Psoas muscle (tissue), 8 donors: ENCODE data around the gene GSTO2. TPM values are rescaled to one million over a fixed set of nuclear protein-coding genes. Genes with fewer than 3 reads are reported as not detected.
A peak's percentile ranks its signal among the peaks of the same experiment; 100 is the strongest.

Experiments used
- ATAC-seq, 4 donors: fragments of 200-7000 bp; cut with Tn5 transposase; one replicate each; pipeline ENCODE4 v1.9.1; 2020; ENCODE audit warnings: moderate library complexity in 3 of 4, mild to moderate bottlenecking in 2 of 4
- DNase-seq, 2 donors: peaks; one replicate each; pipeline ENCODE4 v3.0.0-alpha.2; 2020
- H3K27ac ChIP-seq: fragments of 200-600 bp; one replicate; pipeline ENCODE4 v1.8.0; 2022
- H3K27me3 ChIP-seq, 3 donors: fragments of 200-600 bp in 1 of 3; one replicate each; pipeline versions ENCODE4 v1.6.1 to v1.8.0; 2013 to 2022; ENCODE audit warnings: low read length in 2 of 3, mild to moderate bottlenecking in 2 of 3, moderate library complexity in 1 of 3; ENCODE audit not compliant: insufficient read depth in 3 of 3
- H3K36me3 ChIP-seq, 2 donors: fragments of 200-600 bp in 1 of 2; one replicate each; pipeline versions ENCODE4 v1.6.1 to v1.8.0; 2013 to 2022; ENCODE audit warnings: low read depth in 1 of 2, mild to moderate bottlenecking in 1 of 2, moderate library complexity in 1 of 2; ENCODE audit not compliant: insufficient read depth in 1 of 2
- H3K4me1 ChIP-seq: fragments of 200-600 bp; one replicate; pipeline ENCODE4 v1.8.0; 2022
- H3K4me3 ChIP-seq: fragments of 200-600 bp; one replicate; pipeline ENCODE4 v1.8.0; 2022; ENCODE audit warnings: mild to moderate bottlenecking
- H3K9me3 ChIP-seq: fragments of 200-600 bp; one replicate; pipeline ENCODE4 v1.8.0; 2022
- WGBS, 3 donors: extraction: QIAGEN DNeasy Blood & Tissue Kit; methylation state at CpG; one replicate each; pipeline versions ENCODE4 v1.1.6 to v1.1.7; 2013; 5-methylcytosine and 5-hydroxymethylcytosine counted together
- intact Hi-C, 2 donors: fragments of 100-400 bp; cut with DNase I; formaldehyde crosslinking; loops; one replicate each; pipeline versions ENCODE4 v1.11.0 to v1.14.2; 2022
- polyA plus RNA-seq, 3 donors: library from polyadenylated mRNA; stranded (reverse); fragments of 200-250 nt; gene quantifications; one replicate each; pipeline ENCODE4 v1.2.3, GENCODE V29; 2013
- total RNA-seq, 4 donors: library from RNA; stranded (reverse); fragmentation: NEBNext Ultra II Directional in 2 of 4; extraction: Animal tissue kit (Norgen Biotek cat#: 25700) in 2 of 4; gene quantifications; one replicate each; pipeline versions ENCODE4 v1.2.1 to v1.2.4, GENCODE V29; 2021 to 2023
- TF ChIP-seq, protein P1 (sequence below): fragments of 200-600 bp; IDR thresholded peaks from one replicate; pipeline ENCODE4 v1.8.0; 2022; ENCODE audit warnings: antibody characterized with exemption
- donor health status: healthy with polysubstance abuse.
- donor health status: DM: no; HTN: no; CAD: no; lungs with moderate emphysema.
- donor health status: Bipolar disorder and iron deficiency.
- donor health status: healthy.
- donor health status: DM: yes; HTN: yes; CAD: no.
- donor health status: DM: no; HTN: no; CAD: no.
- donor health status: DM: no; HTN: no; CAD: no.
- donor health status: DM: yes; HTN: yes; CAD: no.

Gene GSTO2
- total and polyA plus RNA-seq, 7 donors = 0.23 to 4.6 (median 1.4) TPM

DNA sequence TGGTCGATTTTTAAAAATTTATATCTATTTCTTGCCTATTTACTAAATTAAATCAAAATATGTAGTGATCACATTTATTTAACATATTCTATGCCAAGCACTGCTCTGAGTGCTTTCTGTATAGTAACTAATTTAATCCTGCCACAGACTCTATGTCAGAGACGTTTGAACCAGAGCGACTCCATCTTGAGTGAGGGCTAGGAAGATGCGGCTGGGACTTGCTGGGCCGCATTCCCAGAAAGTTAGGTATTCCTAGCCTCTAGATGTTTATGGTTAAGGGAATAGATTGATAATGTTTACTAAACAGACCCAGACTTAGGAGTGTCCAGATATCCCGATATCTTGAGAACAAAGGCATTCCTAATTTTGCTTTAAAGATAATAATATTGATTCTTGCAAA lies 17.5 kb upstream of the GSTO2 start:
- intact Hi-C loops = loop anchor here in 1 of 2 donors (10.0 kb wide), 1 partner anchor 127 kb away; the partner anchor contains the start of gene SFR1
- peaks cover 6% of the 10 kb centered on the region for H3K4me1 ChIP-seq
- TF ChIP-seq, protein P1, sequence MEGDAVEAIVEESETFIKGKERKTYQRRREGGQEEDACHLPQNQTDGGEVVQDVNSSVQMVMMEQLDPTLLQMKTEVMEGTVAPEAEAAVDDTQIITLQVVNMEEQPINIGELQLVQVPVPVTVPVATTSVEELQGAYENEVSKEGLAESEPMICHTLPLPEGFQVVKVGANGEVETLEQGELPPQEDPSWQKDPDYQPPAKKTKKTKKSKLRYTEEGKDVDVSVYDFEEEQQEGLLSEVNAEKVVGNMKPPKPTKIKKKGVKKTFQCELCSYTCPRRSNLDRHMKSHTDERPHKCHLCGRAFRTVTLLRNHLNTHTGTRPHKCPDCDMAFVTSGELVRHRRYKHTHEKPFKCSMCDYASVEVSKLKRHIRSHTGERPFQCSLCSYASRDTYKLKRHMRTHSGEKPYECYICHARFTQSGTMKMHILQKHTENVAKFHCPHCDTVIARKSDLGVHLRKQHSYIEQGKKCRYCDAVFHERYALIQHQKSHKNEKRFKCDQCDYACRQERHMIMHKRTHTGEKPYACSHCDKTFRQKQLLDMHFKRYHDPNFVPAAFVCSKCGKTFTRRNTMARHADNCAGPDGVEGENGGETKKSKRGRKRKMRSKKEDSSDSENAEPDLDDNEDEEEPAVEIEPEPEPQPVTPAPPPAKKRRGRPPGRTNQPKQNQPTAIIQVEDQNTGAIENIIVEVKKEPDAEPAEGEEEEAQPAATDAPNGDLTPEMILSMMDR = no peak
- 91 to 97% (median 93%) methylated on average over 6 of the region's 6 CpGs for WGBS, 3 donors
- no peaks in the 10 kb centered on the region for H3K27me3 ChIP-seq
- DNase-seq = no peak
- H3K27ac ChIP-seq = no peak overlapping the region
- ATAC-seq = no peak
- no peaks in the 10 kb centered on the region for H3K9me3 ChIP-seq
- no peak overlapping the region for H3K4me3 ChIP-seq
- H3K36me3 ChIP-seq = no peaks in the 10 kb centered on the region

DNA sequence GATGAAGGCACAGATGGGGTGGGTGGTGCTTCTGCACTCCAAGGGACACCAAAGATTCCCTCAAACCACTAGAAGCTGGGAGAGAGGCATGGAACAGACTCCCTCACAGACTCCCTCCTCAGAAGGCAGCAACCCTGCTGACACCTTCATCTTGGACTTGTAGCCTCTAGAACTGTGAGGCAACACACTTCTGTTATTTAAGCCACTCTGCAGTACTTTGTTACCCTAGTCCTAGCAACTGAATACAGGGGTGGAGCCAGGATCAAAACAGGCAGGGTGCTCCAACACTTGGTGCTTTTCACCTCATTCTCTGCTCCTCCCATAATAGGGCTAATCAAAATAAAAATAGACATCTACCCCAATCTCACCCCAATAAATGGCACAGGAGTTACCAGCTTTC lies 16.6 kb upstream of the GSTO2 start:
- H3K36me3 ChIP-seq = peaks cover 0 to 3% of the 10 kb centered on the region in 2 donors
- no peak overlapping the region for H3K27ac ChIP-seq
- intact Hi-C loops = loop anchor here in 1 of 2 donors (10.0 kb wide), 1 partner anchor 128 kb away; the partner anchor contains the start of gene SFR1
- ATAC-seq (no peak), DNase-seq (no peak)
- H3K4me3 ChIP-seq = no peak overlapping the region
- H3K27me3 ChIP-seq = no peaks in the 10 kb centered on the region
- TF ChIP-seq, protein P1 = no peak
- peaks cover 14% of the 10 kb centered on the region for H3K4me1 ChIP-seq
- H3K9me3 ChIP-seq = no peaks in the 10 kb centered on the region

DNA sequence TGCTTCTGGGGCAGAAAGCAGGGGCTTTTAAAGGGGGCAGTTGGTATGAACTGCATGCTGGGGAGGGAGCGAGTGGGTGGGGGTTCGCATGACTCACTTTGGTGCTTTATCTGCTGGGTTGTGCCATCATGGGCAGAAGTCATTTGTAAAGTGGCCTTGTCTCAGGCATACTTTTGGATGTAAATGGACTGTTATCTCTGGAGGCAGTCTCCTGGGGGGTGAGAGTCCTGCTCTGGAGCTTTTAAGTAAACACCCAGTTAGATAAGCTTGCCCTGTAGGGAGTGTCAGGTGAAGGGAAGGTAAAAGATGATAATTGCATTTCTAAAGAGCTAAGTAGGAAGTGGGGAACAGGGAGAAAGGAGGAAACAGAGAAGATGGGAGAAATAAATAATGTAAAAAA lies 15.9 kb upstream of the GSTO2 start:
- peaks cover 0 to 10% of the 10 kb centered on the region in 2 donors for H3K36me3 ChIP-seq
- no peaks in the 10 kb centered on the region for H3K9me3 ChIP-seq
- H3K27me3 ChIP-seq = no peaks in the 10 kb centered on the region
- intact Hi-C loops = loop anchor here in 1 of 2 donors (10.0 kb wide), 1 partner anchor 128 kb away; the partner anchor contains the start of gene SFR1
- WGBS, 3 donors = 95 to 97% (median 96%) methylated on average over 2 of the region's 2 CpGs
- no peak for ATAC-seq
- DNase-seq = no peak
- peaks cover 22% of the 10 kb centered on the region for H3K4me1 ChIP-seq
- no peak overlapping the region for H3K4me3 ChIP-seq
- TF ChIP-seq, protein P1 = no peak
- H3K27ac ChIP-seq = no peak overlapping the region

DNA sequence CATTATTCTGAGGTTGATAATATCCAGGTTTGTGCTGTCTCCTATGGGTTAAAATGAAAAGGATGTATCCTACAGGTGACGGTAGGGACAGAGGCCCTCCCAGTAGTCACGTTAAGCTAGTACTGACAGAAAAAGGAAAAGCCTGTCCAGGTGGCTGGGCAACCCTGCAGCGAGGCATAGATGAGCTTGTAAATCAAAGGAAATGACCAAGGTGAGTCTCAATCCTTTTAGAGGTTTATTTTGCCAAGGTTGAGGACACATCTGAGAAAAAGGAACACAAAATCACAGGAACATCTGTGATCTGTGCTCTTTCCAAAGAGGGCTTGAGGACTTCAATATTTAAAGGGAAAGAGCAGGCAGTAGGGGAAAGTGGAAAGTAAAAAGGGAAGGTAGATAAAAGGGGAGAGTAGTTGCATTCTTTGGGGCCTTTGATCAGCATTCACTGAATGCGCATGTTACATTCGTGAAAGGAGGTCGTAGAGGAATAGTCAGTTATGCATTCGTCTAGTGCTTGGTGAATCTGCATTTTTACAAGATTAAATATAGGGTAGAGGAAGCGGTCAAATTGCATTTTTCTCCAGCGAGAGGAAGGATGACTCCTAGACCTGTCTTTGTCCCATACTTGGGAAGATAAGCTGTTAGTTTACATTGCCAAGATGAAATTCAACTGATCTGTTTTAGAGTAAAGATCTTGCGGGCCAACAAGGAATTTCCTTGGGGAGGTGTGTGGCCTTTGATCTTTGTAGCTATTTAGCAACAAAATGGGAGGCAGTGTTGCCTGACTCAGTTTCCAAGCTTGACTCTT lies 15.2 kb upstream of the GSTO2 start:
- peak overlapping the region; percentile 94 for H3K4me3 ChIP-seq
- peaks cover 0 to 17% of the 10 kb centered on the region in 2 donors for H3K36me3 ChIP-seq
- no peaks in the 10 kb centered on the region for H3K27me3 ChIP-seq
- DNase-seq = no peak
- 83 to 85% (median 84%) methylated on average over 10 of the region's 10 CpGs for WGBS, 3 donors
- intact Hi-C loops = loop anchor here in 1 of 2 donors (1.0 to 10.0 kb wide), 2 partner anchors 22 to 129 kb away; partner anchors contain the start of genes CFAP43 and SFR1
- ATAC-seq = no peak
- TF ChIP-seq, protein P1 = no peak
- H3K9me3 ChIP-seq = no peaks in the 10 kb centered on the region
- peak overlapping the region; percentile 99 for H3K27ac ChIP-seq
- peaks cover 27% of the 10 kb centered on the region for H3K4me1 ChIP-seq
